ENCODE measurements around the gene RAMACL. TPM values are rescaled to one million over a fixed set of nuclear protein-coding genes. Genes with fewer than 3 reads are reported as not detected.

Gene RAMACL
- total and polyA plus RNA-seq, 7 donors, result 0.17 to 1.3 (median 0.48) TPM

DNA sequence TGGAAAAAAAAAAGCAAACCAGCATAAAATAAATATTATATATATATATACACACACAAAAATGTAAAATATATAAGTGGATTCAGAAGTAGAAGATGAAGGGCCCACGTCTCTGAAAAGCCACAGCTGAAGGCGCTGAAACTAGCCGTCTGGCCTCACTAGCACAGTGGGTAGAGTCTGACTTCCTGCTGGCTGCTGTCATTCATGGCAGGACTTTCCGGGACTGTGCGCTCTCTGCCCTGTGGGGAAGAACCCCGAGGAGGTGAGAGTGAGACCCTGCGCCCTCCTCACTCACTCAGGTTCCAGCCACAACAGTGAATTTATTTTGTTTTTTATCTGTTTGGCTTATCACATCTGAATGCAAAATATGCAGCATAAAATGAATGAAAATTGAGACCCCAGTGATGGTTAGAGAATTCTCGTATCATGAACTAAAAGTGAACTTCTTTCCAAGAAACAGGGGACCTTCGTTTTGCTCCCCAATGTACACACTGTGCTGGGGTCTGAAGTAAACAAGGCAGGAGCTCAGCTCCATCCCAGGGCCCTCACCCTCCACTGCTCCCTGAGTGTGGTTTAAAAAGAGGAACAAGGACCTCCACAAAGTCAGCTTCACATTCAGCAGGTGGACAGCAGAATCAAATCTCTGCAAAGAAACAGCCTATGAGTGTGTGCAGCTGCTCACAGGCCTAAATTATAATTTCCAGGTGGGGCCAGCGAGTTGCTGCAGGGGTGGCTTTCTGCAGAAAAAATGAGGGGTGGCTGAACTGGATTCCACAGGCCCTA, 1.3 kb upstream of the RAMACL start:
- Histone ChIP-seq H3K27me3 (ENCODE audit: insufficient read depth in 3 of 3, low read length in 2 of 3) (no peaks in the 10 kb centered on the region), H3K27ac (no peak overlapping the region), H3K4me3 (no peak overlapping the region), H3K9me3 (no peaks in the 10 kb centered on the region), H3K4me1 (peaks cover 40% of the 10 kb centered on the region), H3K36me3 (ENCODE audit: insufficient read depth in 1 of 2, low read depth in 1 of 2) (no peaks in the 10 kb centered on the region)
- TF ChIP-seq CTCF (IDR thresholded peaks at IDR 0.05), result no peak
- no peak for ATAC-seq
- intact Hi-C loops (cut with DNase I), result no loop called here
- 73 to 83% (median 79%) methylated on average over 10 of the region's 10 CpGs for WGBS, 3 donors
- no peak for DNase-seq

- Histone ChIP-seq H3K4me1 (peaks cover 23% of the 10 kb centered on the region), H3K36me3 (ENCODE audit: insufficient read depth in 1 of 2, low read depth in 1 of 2) (no peaks in the 10 kb centered on the region), H3K27me3 (ENCODE audit: insufficient read depth in 3 of 3, low read length in 2 of 3) (no peaks in the 10 kb centered on the region), H3K9me3 (no peaks in the 10 kb centered on the region), H3K27ac (no peak overlapping the region), H3K4me3 (no peak overlapping the region)
- WGBS, 3 donors, result 84 to 87% (median 85%) methylated on average over 12 of the region's 12 CpGs
- no peak for TF ChIP-seq CTCF (IDR thresholded peaks at IDR 0.05)
- intact Hi-C loops (cut with DNase I), result no loop called here
- no peak for ATAC-seq
- DNase-seq, result no peak
Measured at GRCh38 chr6:166584853-166585429, 1.5 kb downstream of the RAMACL start.

GRCh38 chr6:166584155-166584554, 2.3 kb downstream of the RAMACL start:
- WGBS, 3 donors, result 83 to 85% (median 84%) methylated on average over 3 of the region's 3 CpGs
- H3K27me3 ChIP-seq (ENCODE audit: insufficient read depth in 3 of 3, low read length in 2 of 3), result no peaks in the 10 kb centered on the region
- no peaks in the 10 kb centered on the region for H3K9me3 ChIP-seq
- no peak for ATAC-seq
- no peak for DNase-seq
- H3K4me1 ChIP-seq, result peaks cover 20% of the 10 kb centered on the region
- intact Hi-C loops (cut with DNase I), result no loop called here
- no peaks in the 10 kb centered on the region for H3K36me3 ChIP-seq (ENCODE audit: insufficient read depth in 1 of 2, low read depth in 1 of 2)
- H3K27ac ChIP-seq, result no peak overlapping the region
- TF ChIP-seq CTCF (IDR thresholded peaks at IDR 0.05), result no peak
- no peak overlapping the region for H3K4me3 ChIP-seq

DNA sequence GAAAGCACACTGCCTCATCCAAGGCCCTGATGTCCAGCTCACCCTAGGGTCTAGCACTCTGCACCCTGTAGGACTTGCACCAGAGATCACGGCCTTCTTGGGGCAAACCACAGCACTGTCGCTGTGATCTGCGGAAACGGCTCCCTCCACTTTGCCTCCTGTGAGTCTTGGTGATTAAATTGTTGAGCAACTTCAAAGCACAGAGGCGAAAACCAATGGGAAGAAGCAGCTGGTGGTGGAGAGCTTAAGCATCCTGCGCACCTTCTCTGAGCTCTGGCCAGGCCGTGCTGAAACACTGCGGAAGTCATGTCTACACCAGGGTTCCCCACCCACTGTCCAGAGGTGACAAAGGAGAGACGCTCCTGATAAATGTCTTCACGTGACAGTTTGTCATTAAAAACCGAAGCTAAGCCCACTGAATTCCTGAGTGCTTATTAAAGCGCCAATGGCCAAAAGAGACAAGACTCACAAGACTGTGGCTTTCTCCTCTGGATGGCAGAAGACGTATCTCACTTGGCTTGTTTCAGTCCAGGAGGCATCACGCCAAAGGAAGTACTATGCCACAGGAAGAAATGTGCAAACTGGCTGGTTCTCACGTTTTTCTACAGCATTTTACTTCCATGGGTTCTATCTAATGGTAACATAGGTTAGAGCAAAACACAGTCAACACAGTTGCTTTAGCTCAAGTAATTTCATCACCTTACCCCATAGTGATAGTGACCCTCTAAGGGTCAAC, 3.1 kb downstream of the RAMACL start:
- ATAC-seq, result no peak
- no peak for DNase-seq
- Histone ChIP-seq H3K9me3 (no peaks in the 10 kb centered on the region), H3K27ac (no peak overlapping the region), H3K4me1 (peaks cover 13% of the 10 kb centered on the region), H3K4me3 (no peak overlapping the region), H3K27me3 (ENCODE audit: insufficient read depth in 3 of 3, low read length in 2 of 3) (no peaks in the 10 kb centered on the region), H3K36me3 (ENCODE audit: insufficient read depth in 1 of 2, low read depth in 1 of 2) (no peaks in the 10 kb centered on the region)
- intact Hi-C loops (cut with DNase I), result no loop called here
- WGBS, 3 donors, result 91 to 92% (median 92%) methylated on average over 15 of the region's 15 CpGs
- TF ChIP-seq CTCF (IDR thresholded peaks at IDR 0.05), result no peak

Measured in psoas muscle (tissue), 8 donors.